Smooth muscle cell of the brain vasculature (primary cell): Measurements from ENCODE around the gene PIK3CB.
A peak's percentile ranks its signal among the peaks of the same experiment; 100 is the strongest.
"Not testable (repeated sequence)": the region's sequence is repeated elsewhere in the genome, so short reads cannot be mapped to it uniquely, and the experiment has no call there.

ENCODE experiments used
- DNase-seq: peaks from one replicate; pipeline ENCODE4 v3.0.0-alpha.2; 2012; ENCODE audit warnings: low read depth, low spot score

Gene PIK3CB

GRCh38 chr3:138615462-138615861, 219.3 kb downstream of the PIK3CB start:
- DNase-seq = no peak

GRCh38 chr3:138609898-138610266, 224.8 kb downstream of the PIK3CB start:
- DNase-seq = no peak

- peak; percentile 23 for DNase-seq
These were observed 226.2 kb downstream of the PIK3CB start, which contains the start of gene FAIM for GRCh38 chr3:138608322-138609135. Gene FAIM (plus strand): TSS chr3:138608771. CDS start chr3:138619727, 10,956 bp downstream.

- DNase-seq = not testable (repeated sequence)
These were observed 230.6 kb downstream of the PIK3CB start for GRCh38 chr3:138604106-138604595.
